ENCODE data around the gene MOXD1.
"Not testable (repeated sequence)": the region's sequence is repeated elsewhere in the genome, so short reads cannot be mapped to it uniquely, and the experiment has no call there.

Gene MOXD1

DNA sequence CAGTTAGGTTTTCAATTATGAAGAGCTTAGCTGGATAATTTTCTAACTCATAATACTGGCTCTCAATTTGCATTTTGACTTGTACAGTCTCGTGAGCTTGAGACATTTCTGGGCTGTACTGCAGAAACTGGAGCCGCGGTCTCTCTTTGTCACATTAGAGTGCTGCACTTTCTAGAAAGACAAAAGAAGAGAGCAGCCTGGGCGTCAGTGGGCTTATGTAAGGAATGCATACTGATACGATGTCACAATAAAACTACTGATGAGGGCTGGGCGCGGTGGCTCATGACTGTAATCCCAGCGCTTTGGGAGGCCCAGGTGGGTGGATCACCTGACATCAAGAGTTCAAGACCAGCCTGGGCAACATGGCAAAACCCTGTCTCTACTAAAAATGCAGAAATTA lies 120.8 kb downstream of the MOXD1 start:
- Histone ChIP-seq H3K27ac (ENCODE audit: low read depth, low read length, severe bottlenecking) (no peak overlapping the region), H3K4me3 (ENCODE audit: extremely low read depth, insufficient read depth, low read length, poor library complexity, severe bottlenecking) (no peak overlapping the region), H3K4me1 (ENCODE audit: control insufficient read depth, insufficient read depth, low read length, poor library complexity, severe bottlenecking) (no peaks in the 10 kb centered on the region), H3K9me3 (ENCODE audit: control insufficient read depth, low read length) (no peaks in the 10 kb centered on the region), H3K36me3 (ENCODE audit: control insufficient read depth, insufficient read depth, low read length) (no peaks in the 10 kb centered on the region)
- WGBS, 2 experiments (ENCODE audit: insufficient coverage in 2 of 2): 87 to 95% methylated on average over 7 to 8 of the region's 8 CpGs

DNA sequence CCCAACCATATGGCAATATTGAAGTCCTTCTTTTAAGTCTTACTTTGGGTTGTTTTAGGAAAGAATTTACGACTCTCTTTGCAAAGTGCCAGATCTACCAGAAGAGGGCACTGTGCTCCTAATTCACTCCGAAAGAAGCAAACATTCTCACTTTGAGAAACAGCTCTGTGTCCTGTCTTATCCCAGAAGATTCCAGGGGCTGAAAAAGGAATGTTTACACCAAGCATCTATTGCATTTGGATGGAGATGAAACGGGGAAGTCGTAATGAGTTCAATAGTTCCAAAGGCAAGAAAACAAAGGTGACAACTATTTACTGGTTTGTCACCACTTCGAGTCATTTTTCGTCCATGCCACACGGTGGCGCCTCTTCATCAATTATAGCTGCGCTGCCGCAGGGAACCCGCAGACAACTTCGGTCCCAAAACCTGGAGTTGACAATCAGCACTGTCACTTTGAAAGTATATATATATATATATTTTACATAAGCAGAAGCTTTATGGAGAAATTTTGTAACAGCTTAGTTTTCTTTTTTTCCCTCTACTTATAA lies 121.6 kb downstream of the MOXD1 start:
- Histone ChIP-seq H3K4me1 (ENCODE audit: control insufficient read depth, insufficient read depth, low read length, poor library complexity, severe bottlenecking) (no peaks in the 10 kb centered on the region), H3K36me3 (ENCODE audit: control insufficient read depth, insufficient read depth, low read length) (no peaks in the 10 kb centered on the region), H3K4me3 (ENCODE audit: extremely low read depth, insufficient read depth, low read length, poor library complexity, severe bottlenecking) (peak overlapping the region; percentile 25), H3K9me3 (ENCODE audit: control insufficient read depth, low read length) (no peaks in the 10 kb centered on the region), H3K27ac (ENCODE audit: low read depth, low read length, severe bottlenecking) (no peak overlapping the region)
- whole genome bisulfite sequencing, 2 experiments (ENCODE audit: insufficient coverage in 2 of 2): 0% methylated on average over 6 to 7 of the region's 12 CpGs

DNA sequence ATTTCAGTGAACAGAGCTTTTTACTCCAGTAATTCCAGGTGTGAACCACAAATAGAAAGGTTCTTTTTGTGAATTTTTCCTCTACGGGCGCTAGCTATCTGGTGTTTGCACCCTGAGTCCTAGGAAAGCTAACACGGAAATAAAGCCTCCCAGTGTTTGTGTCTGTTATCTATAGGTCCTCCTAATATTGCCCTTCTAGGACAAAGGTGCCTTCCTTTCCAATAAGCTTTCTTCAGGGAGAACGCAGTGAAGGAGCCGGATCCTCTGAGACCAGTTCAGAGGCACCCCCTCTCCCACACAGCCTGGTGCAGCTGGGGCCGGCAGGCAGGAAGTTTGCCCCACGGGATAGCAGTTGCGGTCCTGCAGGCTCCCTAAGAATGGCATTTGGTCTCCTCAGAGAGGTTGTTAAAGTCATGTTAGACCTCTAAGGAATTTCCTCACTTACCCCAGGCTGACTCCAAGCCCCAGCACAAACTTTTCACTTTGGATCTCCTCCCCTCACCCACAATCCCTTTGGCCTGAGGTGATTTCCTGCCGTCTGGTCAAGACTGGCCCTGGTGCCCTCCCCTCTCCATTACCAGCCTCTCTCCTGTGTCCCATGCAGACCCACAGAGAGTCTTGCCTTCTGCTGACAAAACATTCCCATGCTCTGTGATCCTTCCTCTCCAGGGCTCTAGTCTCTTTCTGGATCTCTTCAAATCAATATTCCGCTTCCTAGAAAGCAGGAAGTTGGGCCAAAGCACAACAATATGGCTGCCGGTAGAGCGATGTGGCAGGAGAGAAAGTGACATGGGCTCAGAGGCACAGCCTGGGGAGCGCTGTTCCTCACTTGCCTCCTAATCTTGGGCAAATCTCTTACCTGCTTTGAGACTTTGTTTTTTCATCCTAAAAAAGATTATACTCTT lies 126.0 kb downstream of the MOXD1 start:
- H3K9me3 ChIP-seq (ENCODE audit: control insufficient read depth, low read length): no peaks in the 10 kb centered on the region
- no peak overlapping the region for H3K27ac ChIP-seq (ENCODE audit: low read depth, low read length, severe bottlenecking)
- no peak overlapping the region for H3K4me3 ChIP-seq (ENCODE audit: extremely low read depth, insufficient read depth, low read length, poor library complexity, severe bottlenecking)
- WGBS, 2 experiments (ENCODE audit: insufficient coverage in 2 of 2): 94 to 95% methylated on average over 6 to 9 of the region's 13 CpGs
- no peaks in the 10 kb centered on the region for H3K36me3 ChIP-seq (ENCODE audit: control insufficient read depth, insufficient read depth, low read length)
- no peaks in the 10 kb centered on the region for H3K4me1 ChIP-seq (ENCODE audit: control insufficient read depth, insufficient read depth, low read length, poor library complexity, severe bottlenecking)

DNA sequence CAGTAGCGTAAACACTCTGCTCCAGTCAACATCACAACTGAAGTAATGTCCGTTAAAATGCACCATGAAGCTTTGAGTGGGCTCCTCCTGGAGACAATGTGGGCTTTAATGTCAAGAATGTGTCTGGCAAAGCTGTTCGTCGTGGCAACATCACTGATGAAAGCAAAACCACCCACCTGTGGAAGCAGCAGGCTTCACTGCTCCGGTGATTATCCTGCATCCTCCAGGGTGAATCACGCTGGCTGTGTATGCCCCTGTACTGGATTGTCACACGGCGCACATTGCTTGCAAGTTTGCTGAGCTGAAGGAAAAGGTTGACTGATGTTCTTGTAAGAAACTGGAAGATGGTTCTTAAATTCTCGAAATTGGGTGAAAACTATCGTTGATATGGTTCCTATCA lies 128.5 kb downstream of the MOXD1 start:
- Histone ChIP-seq H3K36me3 (ENCODE audit: control insufficient read depth, insufficient read depth, low read length) (no peaks in the 10 kb centered on the region), H3K4me1 (ENCODE audit: control insufficient read depth, insufficient read depth, low read length, poor library complexity, severe bottlenecking) (no peaks in the 10 kb centered on the region), H3K27ac (ENCODE audit: low read depth, low read length, severe bottlenecking) (no peak overlapping the region), H3K9me3 (ENCODE audit: control insufficient read depth, low read length) (no peaks in the 10 kb centered on the region), H3K4me3 (ENCODE audit: extremely low read depth, insufficient read depth, low read length, poor library complexity, severe bottlenecking) (no peak overlapping the region)
- WGBS, 2 experiments (ENCODE audit: insufficient coverage in 2 of 2): 74 to 91% methylated on average over 8 to 9 of the region's 10 CpGs

DNA sequence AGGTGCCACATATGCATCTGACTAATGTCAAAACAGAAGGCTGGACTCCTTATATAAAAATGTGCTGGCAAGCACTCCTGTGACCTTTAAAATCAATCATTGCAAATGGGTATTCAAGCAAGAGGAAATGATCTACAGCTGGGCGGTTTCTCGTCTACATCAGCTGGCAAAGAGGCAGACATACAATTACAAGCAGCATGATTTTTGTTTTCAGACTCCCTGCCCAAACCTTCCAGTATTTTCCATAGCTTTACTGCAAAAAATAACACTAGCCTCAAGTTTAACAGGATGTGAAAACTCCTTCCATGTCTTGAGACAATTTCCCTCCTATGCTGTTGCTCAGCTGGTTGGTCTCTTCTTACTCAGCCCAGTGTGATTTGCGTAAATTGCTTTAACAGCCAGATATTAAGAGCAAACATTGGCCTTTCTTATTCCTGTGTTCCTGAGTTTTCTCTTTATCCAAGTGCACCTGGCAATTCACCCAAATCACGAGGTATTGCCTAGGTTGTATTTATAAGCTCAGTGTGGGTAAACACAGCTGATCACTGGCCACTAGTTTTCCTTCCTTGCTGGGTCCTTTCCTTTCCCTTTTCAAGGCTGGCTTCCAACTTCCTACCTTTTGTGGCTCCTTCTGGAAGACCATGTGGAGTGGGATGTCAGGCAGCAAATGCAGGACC lies 130.4 kb downstream of the MOXD1 start:
- H3K36me3 ChIP-seq (ENCODE audit: control insufficient read depth, insufficient read depth, low read length): no peaks in the 10 kb centered on the region
- 80 to 94% methylated on average over 3 of the region's 4 CpGs for WGBS, 2 experiments (ENCODE audit: insufficient coverage in 2 of 2)
- no peak overlapping the region for H3K27ac ChIP-seq (ENCODE audit: low read depth, low read length, severe bottlenecking)
- H3K4me1 ChIP-seq (ENCODE audit: control insufficient read depth, insufficient read depth, low read length, poor library complexity, severe bottlenecking): no peaks in the 10 kb centered on the region
- no peaks in the 10 kb centered on the region for H3K9me3 ChIP-seq (ENCODE audit: control insufficient read depth, low read length)
- H3K4me3 ChIP-seq (ENCODE audit: extremely low read depth, insufficient read depth, low read length, poor library complexity, severe bottlenecking): no peak overlapping the region

DNA sequence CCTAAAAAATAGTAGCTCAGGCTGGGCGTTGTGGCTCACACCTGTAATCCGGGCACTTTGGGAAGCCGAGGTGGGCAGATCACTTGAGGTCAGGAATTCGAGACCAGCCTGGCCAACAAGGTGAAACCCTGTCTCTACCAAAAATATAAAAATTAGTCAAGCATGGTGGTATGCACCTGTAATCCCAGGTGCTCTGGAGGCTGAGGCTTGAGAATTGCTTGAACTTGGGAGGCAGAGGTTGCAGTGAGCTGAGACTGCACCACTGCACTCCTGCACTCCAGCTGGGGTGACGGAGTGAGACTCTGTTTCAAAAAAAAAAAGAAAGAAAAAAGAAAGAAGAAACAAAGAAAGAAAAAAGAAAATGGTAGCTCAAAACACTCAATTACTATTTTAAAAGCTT lies 132.6 kb downstream of the MOXD1 start:
- not testable (repeated sequence) for H3K27ac ChIP-seq (ENCODE audit: low read depth, low read length, severe bottlenecking)
- 92 to 100% methylated on average over 3 to 4 of the region's 5 CpGs for WGBS, 2 experiments (ENCODE audit: insufficient coverage in 2 of 2)

DNA sequence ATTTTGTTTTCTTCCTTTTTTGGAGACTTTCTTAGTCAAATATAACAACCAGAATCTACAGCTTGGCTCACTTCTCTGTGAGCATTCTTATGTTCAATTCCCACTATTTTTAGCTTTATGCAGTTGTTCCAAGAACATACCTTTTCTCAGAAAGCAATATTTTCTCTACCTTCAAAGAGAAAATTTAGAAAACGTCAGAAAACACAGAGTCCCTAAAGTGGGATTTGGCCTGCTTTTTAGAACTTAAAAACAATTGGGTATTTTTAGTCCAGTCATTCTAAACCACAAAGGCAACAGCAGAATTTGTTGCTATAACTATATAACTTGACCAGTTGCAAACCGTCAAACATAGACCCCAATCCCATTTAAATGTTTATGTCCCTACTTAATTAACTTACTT lies 133.1 kb downstream of the MOXD1 start:
- no peaks in the 10 kb centered on the region for H3K9me3 ChIP-seq (ENCODE audit: control insufficient read depth, low read length)
- WGBS, 2 experiments (ENCODE audit: insufficient coverage in 2 of 2): 100% methylated on average over 1 of the region's 2 CpGs; no CpG with 5 or more reads in 1 of the 2 experiments
- no peak overlapping the region for H3K27ac ChIP-seq (ENCODE audit: low read depth, low read length, severe bottlenecking)
- H3K4me1 ChIP-seq (ENCODE audit: control insufficient read depth, insufficient read depth, low read length, poor library complexity, severe bottlenecking): no peaks in the 10 kb centered on the region
- no peak overlapping the region for H3K4me3 ChIP-seq (ENCODE audit: extremely low read depth, insufficient read depth, low read length, poor library complexity, severe bottlenecking)
- no peaks in the 10 kb centered on the region for H3K36me3 ChIP-seq (ENCODE audit: control insufficient read depth, insufficient read depth, low read length)

More for the DNA sequence above, 132.6 kb downstream of the MOXD1 start:
- not testable (repeated sequence) for H3K9me3 ChIP-seq (ENCODE audit: control insufficient read depth, low read length); H3K4me3 ChIP-seq (ENCODE audit: extremely low read depth, insufficient read depth, low read length, poor library complexity, severe bottlenecking); H3K36me3 ChIP-seq (ENCODE audit: control insufficient read depth, insufficient read depth, low read length); H3K4me1 ChIP-seq (ENCODE audit: control insufficient read depth, insufficient read depth, low read length, poor library complexity, severe bottlenecking)

DNA sequence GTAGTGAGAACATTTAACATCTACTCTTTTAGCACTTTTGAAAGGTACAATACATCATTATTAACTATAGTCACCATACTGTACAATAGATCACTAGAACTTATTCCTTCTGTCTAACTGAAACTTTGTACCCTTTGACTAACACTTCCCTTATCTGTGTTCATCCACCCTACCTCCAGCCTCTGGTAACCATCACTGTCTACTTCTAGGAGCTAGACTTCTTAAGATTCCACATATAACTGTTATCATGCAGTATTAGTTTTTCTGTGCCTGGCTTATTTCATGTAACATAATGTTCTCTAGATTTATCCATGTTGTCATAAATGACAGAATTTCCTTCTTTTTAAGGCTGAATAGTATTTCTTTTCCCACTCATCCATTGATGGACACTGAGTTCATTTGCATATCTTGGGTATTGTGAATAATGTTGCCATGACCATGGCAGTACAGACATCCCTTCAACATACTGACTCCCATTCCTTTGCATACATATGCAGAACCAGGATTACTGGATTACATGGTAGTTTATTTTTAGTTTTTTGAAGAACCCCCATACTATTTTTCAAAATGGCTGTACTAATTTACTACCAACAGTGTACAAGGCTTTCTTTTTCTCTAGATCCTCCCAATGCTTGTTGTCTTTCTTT lies 135.7 kb downstream of the MOXD1 start:
- H3K4me1 ChIP-seq (ENCODE audit: control insufficient read depth, insufficient read depth, low read length, poor library complexity, severe bottlenecking): no peaks in the 10 kb centered on the region
- H3K9me3 ChIP-seq (ENCODE audit: control insufficient read depth, low read length): no peaks in the 10 kb centered on the region
- H3K4me3 ChIP-seq (ENCODE audit: extremely low read depth, insufficient read depth, low read length, poor library complexity, severe bottlenecking): no peak overlapping the region
- no peak overlapping the region for H3K27ac ChIP-seq (ENCODE audit: low read depth, low read length, severe bottlenecking)
- no peaks in the 10 kb centered on the region for H3K36me3 ChIP-seq (ENCODE audit: control insufficient read depth, insufficient read depth, low read length)

DNA sequence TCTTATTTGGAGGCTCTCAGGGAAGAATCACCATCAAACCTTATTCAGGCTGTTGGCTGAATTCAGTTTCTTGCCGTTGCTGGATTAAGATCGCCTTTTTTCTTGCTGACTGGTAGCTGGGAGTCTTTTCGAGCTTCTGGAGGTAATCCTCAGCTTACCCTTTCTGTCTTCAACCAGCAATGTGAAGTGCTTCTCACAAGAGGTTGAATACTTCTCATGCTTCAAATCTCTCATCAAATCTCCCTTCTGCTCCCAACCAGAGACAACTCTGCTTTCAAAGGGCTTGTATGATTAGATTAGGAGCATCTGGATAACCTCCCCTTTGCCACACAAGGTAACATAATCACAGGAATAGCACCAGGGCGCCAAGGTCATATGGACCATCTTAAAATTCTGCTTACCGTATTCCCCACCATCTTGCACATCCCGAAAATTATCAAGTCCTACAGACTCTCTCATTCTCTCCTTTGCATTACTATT lies 137.2 kb downstream of the MOXD1 start:
- no peaks in the 10 kb centered on the region for H3K36me3 ChIP-seq (ENCODE audit: control insufficient read depth, insufficient read depth, low read length)
- no peaks in the 10 kb centered on the region for H3K9me3 ChIP-seq (ENCODE audit: control insufficient read depth, low read length)
- no peak overlapping the region for H3K27ac ChIP-seq (ENCODE audit: low read depth, low read length, severe bottlenecking)
- 96 to 97% methylated on average over 5 to 6 of the region's 6 CpGs for WGBS, 2 experiments (ENCODE audit: insufficient coverage in 2 of 2)
- H3K4me1 ChIP-seq (ENCODE audit: control insufficient read depth, insufficient read depth, low read length, poor library complexity, severe bottlenecking): no peaks in the 10 kb centered on the region
- H3K4me3 ChIP-seq (ENCODE audit: extremely low read depth, insufficient read depth, low read length, poor library complexity, severe bottlenecking): no peak overlapping the region

DNA sequence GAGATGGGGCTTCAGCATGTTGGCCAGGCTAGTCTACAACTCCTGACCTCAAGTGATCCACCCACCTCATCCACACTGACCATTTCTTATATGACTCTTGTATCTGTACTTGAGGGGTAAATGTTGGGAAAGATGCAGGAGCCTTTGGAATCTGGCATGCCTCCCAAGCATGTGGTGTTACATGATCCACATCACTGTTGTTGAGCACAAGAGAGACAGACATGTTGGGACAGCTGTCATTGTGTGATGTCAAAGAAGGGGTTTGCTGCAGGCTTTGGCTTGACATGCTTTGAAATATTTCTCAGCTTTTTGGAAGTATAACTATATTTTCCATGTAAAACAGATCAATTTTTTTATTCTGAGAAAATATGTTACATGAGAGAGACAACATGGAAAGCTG lies 139.9 kb downstream of the MOXD1 start:
- Histone ChIP-seq H3K4me3 (ENCODE audit: extremely low read depth, insufficient read depth, low read length, poor library complexity, severe bottlenecking) (no peak overlapping the region), H3K4me1 (ENCODE audit: control insufficient read depth, insufficient read depth, low read length, poor library complexity, severe bottlenecking) (no peaks in the 10 kb centered on the region), H3K9me3 (ENCODE audit: control insufficient read depth, low read length) (no peaks in the 10 kb centered on the region), H3K36me3 (ENCODE audit: control insufficient read depth, insufficient read depth, low read length) (no peaks in the 10 kb centered on the region), H3K27ac (ENCODE audit: low read depth, low read length, severe bottlenecking) (no peak overlapping the region)
